Left renal pelvis (tissue), 4 donors: ENCODE results near the gene NPFFR1. TPM values are rescaled to one million over a fixed set of nuclear protein-coding genes. Genes with fewer than 3 reads are reported as not detected.

Experiments used
- DNase-seq, 4 donors: peaks; one replicate each; pipeline ENCODE4 v3.0.0-alpha.2; 2013; ENCODE audit warnings: low read depth in 4 of 4, low spot score in 3 of 4
- polyA plus RNA-seq, 4 donors: library from polyadenylated mRNA; unstranded; fragments of 120-200 nt; gene quantifications; one replicate each; pipeline ENCODE4 v1.2.1, GENCODE V29; 2013; ENCODE audit not compliant: insufficient read length in 4 of 4

Gene NPFFR1
- polyA plus RNA-seq = under 1 TPM; 0.10 to 0.22 (median 0.12) TPM

- DNase-seq = no peak
Observed at GRCh38 chr10:70283445-70284399, at the start of gene NPFFR1. TSS of gene NPFFR1 (minus strand) at chr10:70284004. CDS start at chr10:70283676, 328 bp downstream.

- DNase-seq = no peak
Observed at GRCh38 chr10:70333268-70333667, 49.5 kb upstream of the NPFFR1 start.

GRCh38 chr10:70331486-70332268 is 47.9 kb upstream of the NPFFR1 start:
- DNase-seq = peak in 1 of 4 donors; percentile 36

DNA sequence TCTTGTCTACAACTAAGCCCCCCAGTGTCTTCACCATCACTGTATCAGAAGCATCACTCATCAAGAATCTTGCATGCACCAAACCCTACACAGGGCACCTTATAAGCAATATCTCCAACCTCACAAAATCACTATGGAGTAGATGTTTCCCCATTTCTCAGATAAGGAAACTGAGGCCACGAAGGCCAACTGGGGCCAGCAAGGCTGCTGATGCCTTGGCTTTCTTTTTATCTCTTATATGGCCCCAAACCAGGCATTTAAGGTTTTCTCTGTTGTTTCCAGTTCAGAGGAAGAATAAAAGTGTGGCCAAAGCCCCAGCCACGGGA is 47.3 kb upstream of the NPFFR1 start:
- no peak for DNase-seq

GRCh38 chr10:70330671-70331070 is 46.9 kb upstream of the NPFFR1 start:
- DNase-seq = no peak

DNA sequence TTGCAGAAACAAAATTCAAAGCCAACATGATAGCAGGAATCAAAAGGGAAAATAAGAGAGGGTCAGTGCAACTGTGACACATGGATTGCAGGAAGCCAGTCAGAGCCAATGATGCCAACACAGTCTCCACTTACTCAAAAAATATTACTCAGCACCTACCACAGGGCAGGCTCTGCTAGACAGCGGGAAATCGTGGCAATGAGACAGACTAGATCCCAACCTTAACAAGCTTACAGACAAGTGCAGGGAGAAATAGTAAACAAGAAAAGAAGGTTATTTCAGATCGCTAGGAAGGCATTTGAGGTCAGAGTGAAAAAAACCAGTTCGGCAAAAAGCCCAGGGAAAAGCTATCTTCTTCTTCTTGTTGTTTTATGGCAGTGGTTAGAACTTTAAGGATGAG is 45.2 kb upstream of the NPFFR1 start:
- no peak for DNase-seq

- no peak for DNase-seq
Observed at GRCh38 chr10:70328018-70328417, 44.2 kb upstream of the NPFFR1 start.

DNA sequence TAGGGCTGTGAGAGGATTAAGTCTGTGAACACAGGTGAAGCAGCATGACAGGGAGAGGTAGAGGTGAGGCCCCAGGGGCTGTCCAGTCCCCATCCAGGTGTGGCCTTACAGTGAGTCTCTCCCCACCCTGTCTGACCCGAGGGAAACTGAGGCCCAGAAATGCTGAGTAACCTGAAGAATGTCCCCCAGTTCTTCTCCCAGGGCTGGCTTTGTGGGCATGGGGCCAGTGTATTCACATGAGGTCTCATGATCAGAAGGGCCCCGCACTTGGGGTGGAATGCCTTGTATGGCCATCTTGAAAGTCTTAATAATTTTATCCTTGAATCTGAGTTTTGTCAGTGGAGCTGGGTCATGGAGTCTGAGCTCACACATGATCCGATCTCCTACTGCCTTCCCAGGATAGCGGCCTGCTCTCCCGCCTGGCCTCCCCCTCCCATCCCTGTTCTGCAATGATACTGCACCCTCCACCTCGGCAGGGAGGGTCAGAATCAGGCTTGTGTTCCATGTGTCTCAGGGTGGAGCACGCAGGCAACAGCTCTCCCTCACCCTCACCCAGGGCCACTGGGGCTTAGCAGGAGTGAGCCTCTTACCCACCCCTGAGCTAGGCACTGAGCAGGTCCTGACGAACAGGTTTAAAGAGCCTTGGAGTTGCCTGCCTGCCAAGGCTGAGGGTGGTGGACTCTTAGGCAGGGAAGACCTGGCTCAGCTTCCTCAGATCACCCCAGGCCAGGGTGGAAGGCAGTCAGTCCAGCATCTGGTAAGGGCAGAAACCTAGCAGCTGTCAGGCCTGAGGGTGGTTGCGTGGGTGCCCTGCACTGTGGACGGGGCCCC is 41.4 kb upstream of the NPFFR1 start:
- DNase-seq = no peak

- peak in 2 of 4 donors; percentile 20 to 47 for DNase-seq
Observed at GRCh38 chr10:70324339-70324861, 40.6 kb upstream of the NPFFR1 start.

- DNase-seq = no peak
Observed at GRCh38 chr10:70323697-70324338, 40.0 kb upstream of the NPFFR1 start.

GRCh38 chr10:70323138-70323696 is 39.4 kb upstream of the NPFFR1 start:
- DNase-seq = no peak

DNA sequence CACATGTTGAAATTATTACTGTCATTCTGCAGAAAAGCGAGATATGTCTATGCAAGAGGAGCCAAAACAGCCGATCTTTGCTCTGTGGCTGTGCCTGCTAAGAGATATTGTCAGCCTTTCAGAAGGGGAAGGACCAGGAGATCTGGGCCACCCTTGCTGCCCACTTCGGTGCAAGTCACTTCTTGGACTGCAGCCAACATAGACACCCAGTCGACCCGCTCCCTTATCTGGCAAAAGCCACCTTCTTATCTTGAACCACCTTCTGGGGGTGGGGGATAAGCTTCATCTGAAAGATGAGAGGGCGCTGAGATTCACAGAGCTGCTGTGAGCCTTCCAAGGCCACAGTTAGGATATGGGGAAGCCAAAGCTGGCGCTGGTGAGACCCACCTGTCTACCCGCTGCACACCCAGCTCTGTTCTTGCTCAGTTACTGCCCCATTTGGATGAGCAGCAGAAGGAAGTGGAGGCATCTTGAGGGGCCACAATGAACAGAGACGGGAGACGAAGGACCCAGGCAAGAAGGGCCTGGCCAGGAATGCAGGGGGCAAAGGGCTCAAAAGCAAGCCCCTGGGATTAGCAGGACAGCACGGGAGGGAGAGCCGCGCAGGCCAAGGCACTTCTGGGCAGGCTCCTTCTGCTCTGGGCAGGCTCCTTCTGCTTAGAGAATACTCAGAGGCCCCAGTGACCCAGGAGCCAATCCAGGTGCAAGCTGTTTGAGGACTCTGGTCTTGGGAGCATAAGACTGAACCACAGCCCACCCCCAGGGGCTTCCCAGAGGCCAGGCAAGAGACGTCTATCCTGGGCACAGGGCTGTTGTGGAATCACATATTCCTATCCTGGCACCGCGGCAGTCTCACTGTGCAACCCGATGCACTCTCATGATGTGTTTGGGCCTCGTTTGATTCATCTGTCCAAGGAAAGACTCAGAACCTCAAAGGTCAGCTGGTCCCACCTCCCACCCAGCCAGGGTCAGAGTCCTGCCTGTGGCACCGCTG is 38.4 kb upstream of the NPFFR1 start:
- DNase-seq = no peak

DNA sequence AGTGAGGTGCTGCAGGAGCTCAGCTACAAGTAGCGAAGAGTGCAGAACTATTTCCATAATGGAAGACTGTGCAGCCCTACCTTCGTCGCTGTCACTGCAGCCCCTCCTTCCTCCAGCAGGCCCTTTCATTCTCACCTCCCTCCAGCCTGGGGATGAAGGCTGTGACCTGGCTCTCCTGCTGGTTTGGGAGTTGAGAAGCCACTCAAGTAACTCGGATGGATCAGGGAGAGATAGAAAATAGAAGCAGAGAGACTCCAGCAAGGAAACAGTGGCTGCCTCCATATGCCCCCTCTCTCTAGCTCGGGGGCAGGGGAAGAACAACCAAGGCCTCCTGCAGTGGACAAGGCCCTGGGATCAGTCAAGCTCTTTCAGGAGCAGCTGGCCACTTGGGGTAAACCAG is 37.4 kb upstream of the NPFFR1 start:
- no peak for DNase-seq

DNA sequence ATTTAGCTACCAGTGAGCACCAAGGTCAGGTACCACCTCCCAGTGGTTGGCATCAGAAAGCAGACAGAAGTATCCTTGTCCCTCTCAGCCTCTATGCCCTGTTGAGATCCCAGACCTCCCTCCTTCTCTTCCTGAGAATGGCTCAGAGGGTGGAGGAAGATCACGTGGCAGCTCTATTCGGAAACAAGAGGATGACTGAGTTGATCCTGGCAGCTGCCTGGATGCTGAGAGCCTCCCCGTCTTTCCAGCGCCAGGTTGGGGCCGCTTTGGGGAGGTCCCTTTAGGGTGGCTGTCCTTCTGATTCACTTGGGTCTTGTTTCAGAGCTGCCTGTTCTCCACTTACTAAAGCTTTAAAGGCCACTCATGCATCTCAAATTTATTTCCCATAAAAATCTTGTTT is 36.9 kb upstream of the NPFFR1 start:
- DNase-seq = no peak

DNA sequence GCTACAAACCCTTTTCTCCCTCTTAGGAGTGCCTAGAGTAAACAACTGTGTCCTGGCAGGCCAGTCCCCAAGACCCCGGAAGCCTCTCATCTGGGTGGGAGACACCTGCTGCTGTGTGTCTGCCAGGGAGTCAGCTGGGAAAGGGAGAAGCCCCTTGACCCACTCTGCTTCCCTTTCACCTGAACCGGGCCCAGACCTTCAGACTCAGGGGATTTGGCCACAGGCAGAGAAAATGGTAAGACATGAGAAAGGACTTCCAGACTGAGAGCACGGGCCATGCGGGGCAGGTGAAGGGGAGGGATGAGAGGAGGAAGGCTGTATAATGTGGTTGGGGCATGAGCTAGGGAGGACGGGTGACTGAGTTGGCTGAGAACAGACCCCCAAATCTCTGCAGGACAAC is 36.0 kb upstream of the NPFFR1 start:
- no peak for DNase-seq

GRCh38 chr10:70319183-70319582 is 35.4 kb upstream of the NPFFR1 start:
- no peak for DNase-seq

GRCh38 chr10:70317943-70318318 is 34.1 kb upstream of the NPFFR1 start:
- no peak for DNase-seq

- no peak for DNase-seq
Observed at GRCh38 chr10:70317272-70317942, 33.6 kb upstream of the NPFFR1 start.
